Measurements from ENCODE around the gene TFDP2. TPM values are rescaled to one million over a fixed set of nuclear protein-coding genes. Genes with fewer than 3 reads are reported as not detected.

The TFDP2 gene
- total and polyA plus RNA-seq, 9 of the 15 experiments (the other 6 are each of a cell fraction or from before 2014, with no cell fraction given): 95.6 to 179 (median 126) TPM

- Histone ChIP-seq H3K27ac (ENCODE audit: extremely low read depth, low read depth, low read length) (no peak overlapping the region), H3K9me1 (ENCODE audit: control insufficient read depth, insufficient read depth, low read length) (no peaks in the 10 kb centered on the region), H3K4me2 (ENCODE audit: insufficient read depth, low read length) (no peak overlapping the region), H3K27me3 (ENCODE audit: control insufficient read depth in 2 of 2, insufficient read depth in 2 of 2, low read length in 2 of 2) (no peaks in the 10 kb centered on the region), H3K9ac (ENCODE audit: insufficient read depth in 1 of 2, low read depth in 2 of 2, low read length in 2 of 2) (no peak overlapping the region), H3K4me3 (no peak overlapping the region), H3K4me1 (replicated peaks in 1 of 2; ENCODE audit: control insufficient read depth in 2 of 2, insufficient read depth in 2 of 2, low read length in 2 of 2) (peaks cover 0 to 5% of the 10 kb centered on the region in 2 experiments; a peak in 3 of 5 replicates), H4K20me1 (replicated peaks; ENCODE audit: control insufficient read depth, insufficient read depth, low read length) (no peaks in the 10 kb centered on the region), H3K9me3 (replicated peaks; ENCODE audit: control insufficient read depth, insufficient read depth, low read depth, low read length) (no peaks in the 10 kb centered on the region), H3K36me3 (ENCODE audit: control insufficient read depth, insufficient read depth, low read length) (no peaks in the 10 kb centered on the region), H3K79me2 (ENCODE audit: control insufficient read depth, insufficient read depth, low read length) (no peaks in the 10 kb centered on the region), H2AFZ (ENCODE audit: low read depth, low read length) (no peak overlapping the region)
- WGBS (ENCODE audit: insufficient coverage, low coverage, missing lambda C conversion rate): 78% methylated on average over 3 of the region's 4 CpGs
- intact Hi-C loops (cut with micrococcal nuclease) (no loop called here), in situ Hi-C loops (cut with MboI) (no loop called here)
- POLR2A ChIA-PET: no interaction called here
- no peak for DNase-seq (ENCODE audit: extremely low read depth in 1 of 4, low spot score in 3 of 4)
- no peak for FAIRE-seq
- CTCF ChIA-PET (ENCODE audit: low intra/inter-chr PET ratio): no interaction called here
- no peak for ATAC-seq
- BruUV-seq (replicated peaks): no TSS peak
- no peak for TF ChIP-seq ZNF507 (tag; conservative IDR thresholded peaks at IDR 0.05)
- TF ChIP-seq ZMIZ1 (IDR thresholded peaks at IDR 0.05; ENCODE audit: low read depth in 2 of 2, low read length in 2 of 2): no peak
- no peak for TF ChIP-seq XRCC4 (IDR thresholded peaks at IDR 0.05; ENCODE audit: extremely low read depth, insufficient read depth, insufficient read length)
- TF ChIP-seq C11orf30 (IDR thresholded peaks at IDR 0.05; ENCODE audit: low read depth): peak; percentile 91
- peak; percentile 62; the same call in 1 of the 2 replicates for TF ChIP-seq MAFK (IDR thresholded peaks at IDR 0.05; ENCODE audit: low read length)
- peak; percentile 85 for TF ChIP-seq MAFG (tag; conservative IDR thresholded peaks at IDR 0.05)
- TF ChIP-seq MAFF (IDR thresholded peaks at IDR 0.05; ENCODE audit: low read length): peak; percentile 76
- TF ChIP-seq ZNF316 (IDR thresholded peaks at IDR 0.05): peak; percentile 95
- peak; percentile 82 for TF ChIP-seq ZNF121 (CRISPR knock-in tag; conservative IDR thresholded peaks at IDR 0.05)
- TF ChIP-seq RBM25 (IDR thresholded peaks at IDR 0.05; ENCODE audit: low read depth, low read length, severe bottlenecking): peak; percentile 37
Observed at GRCh38 chr3:142097099-142097843, 52.1 kb downstream of the TFDP2 start.

Measured in K562 (cell line).